Loucy (cell line): Measurements from ENCODE around the gene BAD.

ENCODE experiments used
- EZH2phosphoT487 ChIP-seq: fragments of 200-600 bp; IDR thresholded peaks from 2 replicates; pipeline ENCODE4 v1.6.1; 2018; ENCODE audit warnings: antibody characterized with exemption, mild to moderate bottlenecking, moderate library complexity, borderline replicate concordance
- TF ChIP-seq, protein P1 (sequence below): fragments of 200-600 bp; sonication (generic); conservative IDR thresholded peaks from 2 replicates; pipeline ENCODE4 v1.5.1; 2014; ENCODE audit warnings: mild to moderate bottlenecking, antibody characterized with exemption, low read length

- TF ChIP-seq, protein P1, sequence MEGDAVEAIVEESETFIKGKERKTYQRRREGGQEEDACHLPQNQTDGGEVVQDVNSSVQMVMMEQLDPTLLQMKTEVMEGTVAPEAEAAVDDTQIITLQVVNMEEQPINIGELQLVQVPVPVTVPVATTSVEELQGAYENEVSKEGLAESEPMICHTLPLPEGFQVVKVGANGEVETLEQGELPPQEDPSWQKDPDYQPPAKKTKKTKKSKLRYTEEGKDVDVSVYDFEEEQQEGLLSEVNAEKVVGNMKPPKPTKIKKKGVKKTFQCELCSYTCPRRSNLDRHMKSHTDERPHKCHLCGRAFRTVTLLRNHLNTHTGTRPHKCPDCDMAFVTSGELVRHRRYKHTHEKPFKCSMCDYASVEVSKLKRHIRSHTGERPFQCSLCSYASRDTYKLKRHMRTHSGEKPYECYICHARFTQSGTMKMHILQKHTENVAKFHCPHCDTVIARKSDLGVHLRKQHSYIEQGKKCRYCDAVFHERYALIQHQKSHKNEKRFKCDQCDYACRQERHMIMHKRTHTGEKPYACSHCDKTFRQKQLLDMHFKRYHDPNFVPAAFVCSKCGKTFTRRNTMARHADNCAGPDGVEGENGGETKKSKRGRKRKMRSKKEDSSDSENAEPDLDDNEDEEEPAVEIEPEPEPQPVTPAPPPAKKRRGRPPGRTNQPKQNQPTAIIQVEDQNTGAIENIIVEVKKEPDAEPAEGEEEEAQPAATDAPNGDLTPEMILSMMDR = no peak
- no peak for TF ChIP-seq EZH2phosphoT487
These were observed 18.1 kb downstream of the BAD start for GRCh38 chr11:64266339-64266738.
